ENCODE data around the gene MRO.
A peak's percentile ranks its signal among the peaks of the same experiment; 100 is the strongest.
"Not testable (repeated sequence)": the region's sequence is repeated elsewhere in the genome, so short reads cannot be mapped to it uniquely, and the experiment has no call there.

MRO gene

GRCh38 chr18:50859793-50860555, 40.2 kb upstream of the MRO start:
- TF ChIP-seq CTCF (IDR thresholded peaks at IDR 0.05; ENCODE audit: control insufficient read depth, insufficient read depth, low read depth, low read length, missing control alignments) = no peak
- H3K4me3 ChIP-seq (ENCODE audit: control insufficient read depth, low read depth, low read length) = no peak overlapping the region
- DNase-seq (ENCODE audit: low read depth) = no peak

DNA sequence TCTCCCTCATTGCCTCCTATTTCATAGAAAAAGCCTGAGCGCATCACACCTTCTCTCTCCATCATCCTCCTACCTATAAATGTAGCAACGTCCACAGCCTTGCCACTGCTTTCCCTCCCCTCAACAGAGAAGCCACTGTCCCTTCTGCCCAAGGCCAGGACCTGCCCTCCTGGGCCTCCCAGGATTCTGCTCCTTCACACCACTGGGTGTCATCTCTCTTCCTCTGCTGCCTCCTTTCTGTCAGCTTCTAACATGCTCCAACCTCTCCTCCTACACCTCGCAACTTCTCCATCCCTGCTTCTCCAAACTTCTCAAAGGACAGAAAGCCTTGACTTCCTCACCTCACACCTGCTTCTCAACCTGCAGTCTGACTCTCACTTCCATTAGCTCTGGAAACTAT, 37.9 kb upstream of the MRO start:
- TF ChIP-seq CTCF (IDR thresholded peaks at IDR 0.05; ENCODE audit: control insufficient read depth, insufficient read depth, low read depth, low read length, missing control alignments) = peak; percentile 13
- no peak for DNase-seq (ENCODE audit: low read depth)
- H3K4me3 ChIP-seq (ENCODE audit: control insufficient read depth, low read depth, low read length) = no peak overlapping the region

DNA sequence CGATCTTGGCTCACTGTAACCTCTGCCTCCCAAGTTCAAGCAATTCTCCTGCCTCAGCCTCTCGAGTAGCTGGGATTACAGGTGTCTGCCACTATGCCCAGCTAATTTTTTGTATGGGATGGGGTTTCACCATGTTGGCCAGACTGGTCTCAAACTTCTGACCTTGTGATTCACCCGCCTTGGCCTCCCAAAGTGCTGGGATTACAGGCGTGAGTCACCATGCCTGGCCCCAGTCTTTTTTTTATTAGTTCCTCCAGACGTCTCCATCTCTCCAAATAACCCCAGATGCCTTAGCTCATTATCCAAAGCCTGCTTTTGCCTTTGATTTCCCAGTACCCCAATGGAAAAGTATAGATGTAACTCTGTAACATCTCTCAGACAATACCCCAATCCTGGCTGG, 37.4 kb upstream of the MRO start:
- not testable (repeated sequence) for DNase-seq (ENCODE audit: low read depth); H3K4me3 ChIP-seq (ENCODE audit: control insufficient read depth, low read depth, low read length)

GRCh38 chr18:50855976-50856757, 36.4 kb upstream of the MRO start:
- DNase-seq (ENCODE audit: low read depth) = no peak
- no peak for TF ChIP-seq CTCF (IDR thresholded peaks at IDR 0.05; ENCODE audit: control insufficient read depth, insufficient read depth, low read depth, low read length, missing control alignments)
- no peak overlapping the region for H3K4me3 ChIP-seq (ENCODE audit: control insufficient read depth, low read depth, low read length)

GRCh38 chr18:50853863-50854271, 34.1 kb upstream of the MRO start:
- no peak for TF ChIP-seq CTCF (IDR thresholded peaks at IDR 0.05; ENCODE audit: control insufficient read depth, insufficient read depth, low read depth, low read length, missing control alignments)
- DNase-seq (ENCODE audit: low read depth) = no peak
- H3K4me3 ChIP-seq (ENCODE audit: control insufficient read depth, low read depth, low read length) = no peak overlapping the region

DNA sequence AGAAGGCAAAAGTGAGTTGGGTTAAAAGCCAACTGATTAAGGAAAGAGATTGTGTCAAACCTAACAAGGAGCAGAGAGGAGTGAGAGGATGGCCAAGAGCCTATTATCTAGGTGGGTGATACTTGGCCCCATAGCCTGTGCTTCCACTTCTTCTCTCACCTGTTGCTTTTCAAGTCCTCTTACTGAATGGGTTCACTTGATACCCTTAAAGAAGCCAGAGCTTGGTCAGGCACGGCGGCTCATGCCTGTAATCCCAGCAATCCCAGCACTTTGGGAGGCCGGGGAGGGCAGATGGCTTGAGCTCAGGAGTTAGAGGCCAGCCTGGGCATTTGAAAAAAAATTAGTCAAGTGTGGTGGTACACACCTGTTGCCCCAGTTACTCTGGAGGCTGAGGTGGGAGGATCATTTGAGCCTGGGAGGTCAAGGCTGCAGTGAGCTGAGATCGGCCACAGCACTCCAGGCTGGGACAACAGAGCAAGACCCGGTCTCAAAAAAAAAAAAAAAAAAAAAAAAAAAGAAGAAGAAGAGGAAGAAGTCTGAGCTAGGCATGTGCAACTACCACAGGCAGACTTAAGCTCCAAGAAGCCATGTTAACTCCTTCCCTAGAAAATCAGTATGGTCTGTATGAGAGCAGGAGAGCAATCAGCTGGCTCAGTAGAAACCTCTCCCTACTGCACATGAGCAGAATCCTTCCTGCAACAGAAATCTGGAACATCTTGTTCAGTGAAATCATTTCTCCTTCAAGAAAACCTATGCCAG, 30.7 kb upstream of the MRO start:
- no peak for TF ChIP-seq CTCF (IDR thresholded peaks at IDR 0.05; ENCODE audit: control insufficient read depth, insufficient read depth, low read depth, low read length, missing control alignments)
- no peak overlapping the region for H3K4me3 ChIP-seq (ENCODE audit: control insufficient read depth, low read depth, low read length)
- no peak for DNase-seq (ENCODE audit: low read depth)
